NCI-H748 (cell line): Measurements from ENCODE around the gene SH3TC2.
A peak's percentile ranks its signal among the peaks of the same experiment; 100 is the strongest.

Source experiments
- DNase-seq: peaks from one replicate; lab custom pipeline; 2025; ENCODE audit not compliant: unreplicated experiment; lab: John Stamatoyannopoulos, UW

SH3TC2 gene

DNA sequence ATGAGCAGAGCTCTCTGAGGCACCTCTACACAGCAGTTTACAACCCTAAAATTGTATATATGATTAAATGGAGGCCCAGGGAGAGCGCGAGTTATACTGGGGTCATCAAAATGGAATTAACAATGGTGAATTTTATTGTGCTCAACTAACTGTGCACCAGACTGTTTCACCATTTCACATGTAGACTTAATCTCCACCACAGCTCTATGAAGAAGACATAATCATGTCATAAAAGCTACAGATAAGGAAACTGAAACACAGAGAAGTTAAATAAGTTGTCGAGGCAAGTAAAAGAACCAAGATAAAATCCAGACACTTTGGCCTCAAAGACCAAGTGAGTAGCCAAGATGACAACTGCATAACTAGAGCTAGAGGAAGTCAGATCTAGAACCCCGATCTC, 1.5 kb downstream of the SH3TC2 start:
- no peak for DNase-seq

- peak; percentile 67 for DNase-seq
Observed at GRCh38 chr5:149060325-149060724, 2.5 kb downstream of the SH3TC2 start.

DNA sequence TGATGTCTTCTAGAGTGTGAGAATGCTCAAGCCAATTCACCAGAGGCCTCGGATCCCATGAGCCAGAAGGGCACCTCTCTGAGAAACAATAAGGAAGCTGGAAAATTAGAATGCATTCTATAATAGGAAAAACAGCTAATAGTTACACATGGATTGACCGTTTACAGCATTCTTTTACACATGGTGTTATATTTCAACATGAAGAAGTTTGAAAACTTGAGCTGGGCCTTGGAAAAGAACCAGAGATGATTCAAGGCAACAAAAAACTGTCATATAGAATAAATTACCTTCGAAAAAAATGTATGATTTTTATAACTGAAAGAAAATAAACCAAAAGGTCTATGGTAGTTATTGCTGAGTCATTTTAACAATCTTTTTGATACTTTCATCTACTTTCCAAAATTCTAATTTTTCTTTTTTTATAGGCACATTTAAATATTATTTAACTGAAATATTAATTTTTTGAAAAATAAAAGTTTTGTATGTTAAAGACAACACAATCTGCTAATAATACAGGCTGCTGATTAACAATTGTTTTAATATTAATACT, 6.2 kb downstream of the SH3TC2 start:
- DNase-seq: no peak

- no peak for DNase-seq
Observed at GRCh38 chr5:149054416-149054815, 8.4 kb downstream of the SH3TC2 start.

GRCh38 chr5:149053072-149053695, 9.7 kb downstream of the SH3TC2 start:
- DNase-seq: no peak

DNA sequence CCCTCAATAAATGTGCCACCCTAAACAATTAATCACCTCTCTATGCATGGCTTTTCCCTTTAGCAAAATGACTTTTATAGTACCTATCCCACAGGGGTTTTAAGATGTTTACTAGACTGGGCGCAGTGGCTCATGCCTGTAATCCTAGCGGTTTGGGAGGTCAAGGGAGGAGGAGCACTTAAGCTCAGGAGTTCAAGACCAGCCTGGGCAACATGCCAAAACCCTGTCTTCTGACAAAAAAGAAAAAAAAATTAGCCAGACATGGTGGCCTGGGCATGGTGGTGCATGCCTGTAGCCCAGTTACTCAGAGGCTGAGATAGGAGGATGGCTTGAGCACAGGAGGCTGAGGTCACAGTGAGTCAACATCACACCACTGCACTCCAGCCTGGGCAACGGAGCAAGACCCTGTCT, 13.5 kb downstream of the SH3TC2 start:
- no peak for DNase-seq

DNA sequence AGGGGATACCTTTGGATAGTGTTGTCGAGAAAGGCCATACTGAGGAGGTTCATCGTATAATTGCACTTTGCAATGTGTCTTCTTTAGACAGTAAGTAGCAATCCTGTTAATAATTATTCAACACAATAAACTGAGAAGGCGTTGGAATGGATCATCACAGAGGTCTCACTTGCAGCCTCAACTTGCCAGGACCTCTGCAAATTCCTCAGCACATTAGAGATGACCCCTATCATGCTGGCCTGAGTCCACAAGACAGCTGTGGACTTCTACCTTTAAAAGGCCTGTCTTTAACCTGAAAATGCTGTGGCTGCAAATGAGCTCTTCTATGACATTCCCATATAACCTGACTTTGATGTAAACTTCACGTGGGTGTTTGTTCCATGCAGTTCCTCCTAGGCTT, 14.1 kb downstream of the SH3TC2 start:
- no peak for DNase-seq

- no peak for DNase-seq
Observed at GRCh38 chr5:149047462-149047861, 15.4 kb downstream of the SH3TC2 start.

GRCh38 chr5:149046196-149046829, 16.5 kb downstream of the SH3TC2 start:
- no peak for DNase-seq

- no peak for DNase-seq
Observed at GRCh38 chr5:149045089-149045460, 17.8 kb downstream of the SH3TC2 start.

GRCh38 chr5:149044453-149045088, 18.3 kb downstream of the SH3TC2 start:
- DNase-seq: no peak

DNA sequence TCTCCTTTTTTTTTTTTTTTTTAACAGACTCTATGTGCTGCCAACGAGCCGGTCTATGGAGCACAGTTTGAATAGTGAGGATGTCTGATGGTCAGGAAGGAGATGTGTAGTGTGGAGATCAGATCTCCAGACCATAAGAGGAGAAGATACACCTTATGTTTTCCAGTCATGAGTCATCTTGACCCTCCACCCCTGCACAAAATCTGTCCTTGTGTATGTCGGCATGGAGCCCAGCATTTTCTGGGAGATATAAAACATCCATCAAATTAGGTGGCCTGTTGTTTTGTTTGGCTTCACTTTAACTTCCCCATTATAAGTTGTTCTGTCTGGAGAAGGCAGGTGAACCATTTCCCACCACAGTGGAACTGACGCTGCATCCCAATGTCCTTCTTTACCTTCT, 19.2 kb downstream of the SH3TC2 start:
- DNase-seq: no peak

DNA sequence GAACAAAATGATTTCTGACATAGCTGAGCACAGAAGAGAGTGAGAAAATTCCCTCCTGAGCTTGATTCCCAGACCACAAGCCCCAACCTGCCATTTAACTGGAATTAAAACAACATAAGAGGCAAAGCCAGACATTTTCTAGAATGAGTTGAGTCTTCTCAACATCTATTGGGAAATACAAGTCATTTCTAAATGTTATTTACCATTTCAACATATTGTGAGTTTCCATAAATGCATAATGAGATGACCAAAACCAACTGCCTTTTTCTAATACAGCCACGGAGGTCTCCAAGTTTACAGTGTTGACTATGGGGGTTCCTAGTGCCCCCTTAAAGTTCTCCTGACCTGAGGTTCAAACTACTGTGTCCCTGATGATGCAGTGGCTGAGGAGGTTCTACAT, 20.0 kb downstream of the SH3TC2 start:
- no peak for DNase-seq

DNA sequence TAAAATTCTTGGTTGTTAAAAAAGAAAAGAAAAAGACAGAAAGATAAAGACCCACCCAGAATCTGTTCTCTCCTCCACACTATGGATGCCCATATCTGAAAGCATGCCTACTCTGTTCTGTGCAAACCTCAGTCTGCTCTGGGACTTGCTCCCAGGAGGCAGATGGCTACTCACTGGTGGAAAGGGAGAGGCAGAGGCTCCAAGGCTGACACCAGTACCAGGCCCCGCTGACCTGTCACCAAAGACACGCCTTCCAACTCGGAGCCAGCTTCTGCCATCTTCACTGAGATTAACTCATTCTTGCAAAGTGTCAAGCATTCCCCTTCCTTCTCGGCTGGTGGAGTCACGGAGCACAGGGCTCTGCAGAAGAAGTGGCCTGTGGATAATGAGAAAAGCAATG, 21.6 kb downstream of the SH3TC2 start:
- no peak for DNase-seq

- DNase-seq: no peak
Observed at GRCh38 chr5:149040421-149040820, 22.4 kb downstream of the SH3TC2 start.

GRCh38 chr5:149039506-149039905, 23.4 kb downstream of the SH3TC2 start:
- DNase-seq: no peak

DNA sequence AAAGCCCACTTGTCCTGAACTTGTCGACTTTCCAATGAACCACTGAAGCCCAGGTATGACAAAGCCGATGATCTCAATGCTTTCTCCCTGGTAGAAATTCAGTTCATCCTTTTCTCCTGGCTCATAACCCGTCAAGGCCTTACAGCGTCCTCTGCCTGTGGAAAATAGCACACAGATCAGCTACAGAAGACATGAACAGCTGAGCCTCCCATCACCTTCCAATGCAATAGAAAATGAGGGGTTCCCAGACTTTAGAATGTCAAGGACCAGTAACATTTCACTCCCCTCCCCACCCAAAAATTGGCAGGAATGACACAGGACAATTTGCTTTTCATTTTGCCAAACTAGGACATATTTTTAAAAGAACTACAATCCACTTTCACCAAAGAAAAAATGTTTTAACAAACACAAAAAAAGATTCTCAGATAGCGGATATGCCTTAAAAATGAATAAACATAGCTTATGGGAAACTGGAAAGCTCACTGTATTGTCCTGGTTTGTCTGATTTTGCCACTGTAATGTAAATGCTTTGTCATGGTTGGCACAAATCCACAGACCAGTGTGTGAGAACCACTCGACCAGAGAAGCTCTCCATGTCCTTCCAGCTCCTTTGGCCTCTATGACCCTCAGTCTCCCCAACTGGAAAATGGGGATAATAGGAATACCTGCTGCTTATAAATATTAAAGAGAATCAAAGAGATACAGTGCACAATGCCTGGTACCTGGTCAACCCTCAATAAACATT, 24.4 kb downstream of the SH3TC2 start:
- DNase-seq: no peak

DNA sequence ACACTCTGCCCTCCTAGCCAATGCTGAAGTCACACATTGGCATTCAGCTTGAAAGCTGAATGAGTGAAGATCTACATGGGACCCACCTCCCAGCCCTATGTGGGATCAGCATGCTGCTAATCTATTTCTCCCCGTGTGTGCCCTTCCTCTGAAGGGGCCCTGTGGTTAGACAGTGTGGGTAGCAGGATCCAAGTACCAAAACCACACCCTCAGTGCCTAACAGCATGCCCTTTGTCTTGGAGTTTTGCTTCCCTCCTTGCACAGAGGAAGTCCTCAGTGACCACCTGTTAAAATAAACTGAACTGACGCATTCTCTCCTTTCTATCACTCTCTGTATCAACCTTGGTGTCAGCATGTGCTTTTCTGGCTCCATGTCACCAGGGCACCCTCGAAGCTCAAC, 25.0 kb downstream of the SH3TC2 start:
- DNase-seq: no peak

GRCh38 chr5:149036970-149037369, 25.9 kb downstream of the SH3TC2 start:
- DNase-seq: no peak

DNA sequence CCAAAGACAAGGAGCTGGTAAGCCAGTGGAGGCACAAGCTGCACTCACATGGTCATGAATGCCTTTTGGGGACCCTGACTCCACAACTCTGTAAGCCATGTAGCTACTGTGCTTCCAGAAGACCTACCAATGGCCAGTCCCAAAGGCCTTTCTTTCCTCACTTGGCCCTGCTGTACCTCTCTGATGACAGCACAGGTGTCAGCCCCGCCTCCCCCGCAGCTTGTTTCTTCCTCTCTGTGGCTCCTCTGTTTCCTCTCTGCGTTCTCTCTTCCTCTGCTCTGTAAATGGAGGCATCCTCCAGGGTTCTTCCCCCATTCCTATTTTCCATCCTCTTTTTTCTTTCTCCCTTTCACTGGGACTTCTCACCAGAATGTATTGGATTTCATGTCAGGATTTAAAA, 26.7 kb downstream of the SH3TC2 start:
- no peak for DNase-seq

- DNase-seq: peak; percentile 56
Observed at GRCh38 chr5:149035372-149035790, 27.5 kb downstream of the SH3TC2 start.
